OCI-LY1 (cell line): ENCODE data around the gene IGF2BP2.
"Not testable (repeated sequence)": the region's sequence is repeated elsewhere in the genome, so short reads cannot be mapped to it uniquely, and the experiment has no call there.

Source experiments
- H2AFZ ChIP-seq: fragments of 200-600 bp; sonication (generic), shearing (Covaris generic); 2 replicates; pipeline ENCODE4 v1.6.0; 2014; ENCODE audit warnings: antibody characterized with exemption, mild to moderate bottlenecking, low read length
- H3F3A ChIP-seq: fragments of 200-600 bp; sonication (generic), shearing (Covaris generic); 2 replicates; pipeline ENCODE4 v1.6.0; 2014; ENCODE audit warnings: mild to moderate bottlenecking, antibody characterized with exemption, low read length, moderate library complexity; ENCODE audit not compliant: insufficient read depth
- H3K27ac ChIP-seq: fragments of 200-600 bp; sonication (generic); 2 replicates; pipeline ENCODE4 v1.5.1; 2014; ENCODE audit warnings: low read length, mixed run types, mild to moderate bottlenecking, low read depth; ENCODE audit not compliant: poor library complexity, severe bottlenecking
- H3K27me3 ChIP-seq: fragments of 200-600 bp; sonication (generic); 2 replicates; pipeline ENCODE4 v1.6.0; 2014; ENCODE audit warnings: antibody characterized with exemption, mild to moderate bottlenecking, low read length, moderate library complexity; ENCODE audit not compliant: insufficient read depth
- H3K36me3 ChIP-seq: fragments of 200-600 bp; sonication (generic); 2 replicates; pipeline ENCODE4 v1.6.1; 2014; ENCODE audit warnings: mild to moderate bottlenecking, antibody characterized with exemption, low read length, moderate library complexity, mixed read lengths; ENCODE audit not compliant: insufficient read depth
- H3K4me1 ChIP-seq: fragments of 200-600 bp; sonication (generic); 2 replicates; pipeline ENCODE4 v1.5.1; 2014; ENCODE audit warnings: mild to moderate bottlenecking, low read length, moderate library complexity; ENCODE audit not compliant: insufficient read depth, severe bottlenecking
- H3K4me2 ChIP-seq: fragments of 200-600 bp; sonication (generic), shearing (Covaris generic); 2 replicates; pipeline ENCODE4 v1.6.1; 2014; ENCODE audit warnings: low read length
- H3K4me3 ChIP-seq: fragments of 200-600 bp; sonication (generic); 2 replicates; pipeline ENCODE4 v1.5.1; 2014; ENCODE audit warnings: low read length, low read depth, mild to moderate bottlenecking, mixed read lengths; ENCODE audit not compliant: poor library complexity, severe bottlenecking
- H3K79me2 ChIP-seq: fragments of 200-600 bp; shearing (Covaris generic); 2 replicates; pipeline ENCODE4 v1.6.1; 2016; ENCODE audit warnings: mixed run types, low read length, mixed read lengths; ENCODE audit not compliant: insufficient read depth
- H3K9ac ChIP-seq: fragments of 200-600 bp; sonication (generic), shearing (Covaris generic); 2 replicates; pipeline ENCODE4 v1.6.1; 2014; ENCODE audit warnings: mild to moderate bottlenecking, low read length, mixed read lengths
- H3K9me2 ChIP-seq: fragments of 200-600 bp; sonication (generic), shearing (Covaris generic); 2 replicates; pipeline ENCODE4 v1.6.1; 2014; ENCODE audit warnings: low read depth, mild to moderate bottlenecking, low read length, mixed read lengths
- H3K9me3 ChIP-seq: fragments of 200-600 bp; shearing (Covaris generic); 2 replicates; pipeline ENCODE4 v1.6.1; 2014; ENCODE audit warnings: low read length, mixed read lengths
- H4K20me1 ChIP-seq: fragments of 200-600 bp; sonication (generic), shearing (Covaris generic); 2 replicates; pipeline ENCODE4 v1.6.0; 2016; ENCODE audit warnings: mild to moderate bottlenecking, low read length; ENCODE audit not compliant: insufficient read depth
- EZH2 ChIP-seq: fragments of 200-600 bp; sonication (generic), shearing (Covaris generic); IDR thresholded peaks from 2 replicates; pipeline ENCODE4 v1.8.0; 2017; ENCODE audit warnings: borderline replicate concordance, mixed run types, mild to moderate bottlenecking, antibody characterized with exemption, low read length, moderate library complexity, mixed read lengths
- TF ChIP-seq, protein P1 (sequence below): fragments of 200-600 bp; sonication (generic), shearing (Covaris generic); IDR thresholded peaks from 2 replicates; pipeline ENCODE4 v1.5.1; 2017; ENCODE audit warnings: mild to moderate bottlenecking, antibody characterized with exemption, low read length, moderate library complexity, mixed read lengths

The IGF2BP2 gene

DNA sequence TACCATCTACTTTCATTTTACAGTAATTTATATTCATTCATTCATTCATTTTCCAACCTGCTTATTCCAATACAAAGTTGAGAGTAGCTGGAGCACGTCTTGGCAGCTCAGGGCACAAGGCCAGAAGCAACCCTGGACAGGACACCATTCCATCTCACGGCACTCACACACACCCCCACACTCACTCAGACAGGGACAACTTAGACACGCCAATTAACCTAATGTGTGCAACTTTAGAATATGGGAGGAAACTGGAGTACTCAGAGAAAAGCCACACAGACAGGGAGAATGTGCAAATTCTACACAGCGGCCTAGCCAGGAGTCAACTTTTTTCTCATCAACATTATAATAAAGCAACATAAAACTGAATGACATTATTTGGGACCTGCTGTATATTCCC lies 46.7 kb downstream of the IGF2BP2 start:
- no peaks in the 10 kb centered on the region for H3K79me2 ChIP-seq
- H3K4me1 ChIP-seq = no peaks in the 10 kb centered on the region
- no peak overlapping the region for H3K27ac ChIP-seq
- no peaks in the 10 kb centered on the region for H3K9me2 ChIP-seq
- no peaks in the 10 kb centered on the region for H3F3A ChIP-seq
- no peak overlapping the region for H3K9ac ChIP-seq
- H4K20me1 ChIP-seq = no peaks in the 10 kb centered on the region
- H2AFZ ChIP-seq = no peak overlapping the region
- 0 out of 2 replicates have a peak, but pooled peaks cover 4% of the 10 kb centered on the region for H3K27me3 ChIP-seq
- no peak overlapping the region for H3K4me3 ChIP-seq
- TF ChIP-seq, protein P1, sequence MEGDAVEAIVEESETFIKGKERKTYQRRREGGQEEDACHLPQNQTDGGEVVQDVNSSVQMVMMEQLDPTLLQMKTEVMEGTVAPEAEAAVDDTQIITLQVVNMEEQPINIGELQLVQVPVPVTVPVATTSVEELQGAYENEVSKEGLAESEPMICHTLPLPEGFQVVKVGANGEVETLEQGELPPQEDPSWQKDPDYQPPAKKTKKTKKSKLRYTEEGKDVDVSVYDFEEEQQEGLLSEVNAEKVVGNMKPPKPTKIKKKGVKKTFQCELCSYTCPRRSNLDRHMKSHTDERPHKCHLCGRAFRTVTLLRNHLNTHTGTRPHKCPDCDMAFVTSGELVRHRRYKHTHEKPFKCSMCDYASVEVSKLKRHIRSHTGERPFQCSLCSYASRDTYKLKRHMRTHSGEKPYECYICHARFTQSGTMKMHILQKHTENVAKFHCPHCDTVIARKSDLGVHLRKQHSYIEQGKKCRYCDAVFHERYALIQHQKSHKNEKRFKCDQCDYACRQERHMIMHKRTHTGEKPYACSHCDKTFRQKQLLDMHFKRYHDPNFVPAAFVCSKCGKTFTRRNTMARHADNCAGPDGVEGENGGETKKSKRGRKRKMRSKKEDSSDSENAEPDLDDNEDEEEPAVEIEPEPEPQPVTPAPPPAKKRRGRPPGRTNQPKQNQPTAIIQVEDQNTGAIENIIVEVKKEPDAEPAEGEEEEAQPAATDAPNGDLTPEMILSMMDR = no peak
- no peak for TF ChIP-seq EZH2
- H3K36me3 ChIP-seq = no peaks in the 10 kb centered on the region
- no peaks in the 10 kb centered on the region for H3K9me3 ChIP-seq
- H3K4me2 ChIP-seq = no peak overlapping the region

DNA sequence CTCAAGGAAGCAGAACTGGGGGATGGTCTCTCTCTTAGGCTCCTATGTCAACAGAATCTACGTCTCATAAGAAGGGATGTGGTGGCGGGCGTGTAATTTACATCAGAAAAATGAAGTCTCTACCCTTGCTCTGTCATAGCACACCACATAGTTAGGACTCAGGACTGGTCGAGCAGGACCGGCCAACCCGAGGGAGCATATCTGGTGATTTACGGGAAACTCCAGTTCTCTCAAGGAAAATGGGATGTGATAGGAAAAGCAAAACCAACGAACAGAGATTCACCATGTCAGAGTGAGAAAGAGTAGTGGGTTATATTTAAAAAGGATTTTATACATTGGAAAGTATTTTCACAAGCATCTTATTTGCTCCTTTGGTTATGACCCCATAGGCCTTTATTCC lies 54.7 kb downstream of the IGF2BP2 start:
- Histone ChIP-seq H3K27ac (no peak overlapping the region), H3K9me3 (no peaks in the 10 kb centered on the region), H3K79me2 (no peaks in the 10 kb centered on the region), H3K9ac (no peak overlapping the region), H3K9me2 (no peaks in the 10 kb centered on the region), H3K4me2 (no peak overlapping the region), H2AFZ (no peak overlapping the region), H3F3A (no peaks in the 10 kb centered on the region), H3K27me3 (no peaks in the 10 kb centered on the region), H3K4me1 (no peaks in the 10 kb centered on the region), H3K4me3 (no peak overlapping the region), H4K20me1 (no peaks in the 10 kb centered on the region), H3K36me3 (no peaks in the 10 kb centered on the region)
- TF ChIP-seq, protein P1 = no peak
- no peak for TF ChIP-seq EZH2

- H3K27me3 ChIP-seq, H3F3A ChIP-seq, H3K4me2 ChIP-seq, H3K4me3 ChIP-seq, H3K27ac ChIP-seq, H3K36me3 ChIP-seq, H4K20me1 ChIP-seq, H3K79me2 ChIP-seq, H3K4me1 ChIP-seq, H3K9me2 ChIP-seq, H3K9me3 ChIP-seq, H3K9ac ChIP-seq, H2AFZ ChIP-seq: not testable (repeated sequence)
- TF ChIP-seq, protein P1 = peak; percentile 80
Observed at GRCh38 chr3:185768578-185768982, 56.3 kb downstream of the IGF2BP2 start.
